SU-DHL-6 (cell line): Measurements from ENCODE around the gene TMEM174.

Source experiments
- H2AFZ ChIP-seq: fragments of 200-600 bp; sonication (generic); 2 replicates; pipeline ENCODE4 v1.6.1; 2014; ENCODE audit warnings: low read depth, mild to moderate bottlenecking, moderate library complexity, mixed read lengths, antibody characterized with exemption, low read length; ENCODE audit not compliant: severe bottlenecking
- H3F3A ChIP-seq: fragments of 200-600 bp; shearing (Covaris generic); 2 replicates; pipeline ENCODE4 v1.6.0; 2016; ENCODE audit warnings: antibody characterized with exemption, mild to moderate bottlenecking; ENCODE audit not compliant: insufficient read depth
- H3K27ac ChIP-seq: fragments of 200-600 bp; sonication (generic); 2 replicates; pipeline ENCODE4 v1.5.1; 2016; ENCODE audit warnings: low read depth, mild to moderate bottlenecking, low read length, moderate library complexity, mixed read lengths
- H3K27me3 ChIP-seq: fragments of 200-600 bp; sonication (generic), shearing (Covaris generic); 2 replicates; pipeline ENCODE4 v1.6.0; 2014; ENCODE audit warnings: mild to moderate bottlenecking, low read length
- H3K36me3 ChIP-seq: fragments of 200-600 bp; sonication (generic); 2 replicates; pipeline ENCODE4 v1.6.1; 2014; ENCODE audit warnings: mild to moderate bottlenecking, low read length, mixed read lengths
- H3K4me2 ChIP-seq: fragments of 300-600, 200-600 bp; shearing (Covaris generic), sonication (generic); 2 replicates; pipeline ENCODE4 v1.6.0; 2014; ENCODE audit warnings: low read length, low read depth, mild to moderate bottlenecking; ENCODE audit not compliant: poor library complexity, severe bottlenecking
- H3K4me3 ChIP-seq: fragments of 200-600 bp; sonication (generic); 2 replicates; pipeline ENCODE4 v1.5.1; 2014; ENCODE audit warnings: antibody characterized with exemption, low read length, mild to moderate bottlenecking, mixed read lengths; ENCODE audit not compliant: insufficient read depth, poor library complexity, severe bottlenecking
- H3K79me2 ChIP-seq: fragments of 200-600 bp; sonication (generic); 2 replicates; pipeline ENCODE4 v1.6.1; 2014; ENCODE audit warnings: mild to moderate bottlenecking, low read length, moderate library complexity; ENCODE audit not compliant: insufficient read depth
- H3K9ac ChIP-seq: fragments of 200-600 bp; sonication (generic); 2 replicates; pipeline ENCODE4 v1.7.0; 2014; ENCODE audit warnings: mild to moderate bottlenecking, low read length
- H3K9me2 ChIP-seq: fragments of 200-600 bp; sonication (generic); replicated peaks from 2 replicates; pipeline ENCODE4 v1.6.1; 2014; ENCODE audit warnings: low read length; ENCODE audit not compliant: insufficient read depth
- H3K9me3 ChIP-seq: fragments of 200-600 bp; sonication (generic); 2 replicates; pipeline ENCODE4 v1.6.1; 2014; ENCODE audit warnings: low read length, mixed read lengths; ENCODE audit not compliant: insufficient read depth
- H4K20me1 ChIP-seq: fragments of 200-600 bp; sonication (generic); 2 replicates; pipeline ENCODE4 v1.6.1; 2014; ENCODE audit warnings: low read depth, mild to moderate bottlenecking, antibody characterized with exemption, low read length, moderate library complexity, mixed read lengths
- CTCF ChIP-seq: fragments of 200-600 bp; sonication (generic); IDR thresholded peaks from one replicate; pipeline ENCODE4 v1.5.1; 2017; ENCODE audit warnings: antibody characterized with exemption, mild to moderate bottlenecking, low read length, moderate library complexity; ENCODE audit not compliant: insufficient read depth, poor library complexity, severe bottlenecking
- EZH2phosphoT487 ChIP-seq: fragments of 200-600 bp; sonication (generic), shearing (Covaris generic); conservative IDR thresholded peaks from 2 replicates; pipeline ENCODE4 v1.6.1; 2018; ENCODE audit warnings: mild to moderate bottlenecking, antibody characterized with exemption, low read length, moderate library complexity, mixed read lengths

The TMEM174 gene

GRCh38 chr5:73183481-73183891 is 10.5 kb downstream of the TMEM174 start:
- Histone ChIP-seq H3K9me3 (0 out of 2 replicates have a peak, but pooled peaks cover 3% of the 10 kb centered on the region), H3K9me2 (no peaks in the 10 kb centered on the region), H3K36me3 (no peaks in the 10 kb centered on the region), H3K27me3 (no peaks in the 10 kb centered on the region; the same call in 1 of the 2 replicates), H4K20me1 (no peaks in the 10 kb centered on the region), H3K4me2 (no peak overlapping the region), H3F3A (no peaks in the 10 kb centered on the region), H3K4me3 (no peak overlapping the region), H3K79me2 (no peaks in the 10 kb centered on the region), H2AFZ (no peak overlapping the region), H3K9ac (no peak overlapping the region), H3K27ac (no peak overlapping the region)
- TF ChIP-seq EZH2phosphoT487, result no peak
- no peak for TF ChIP-seq CTCF

GRCh38 chr5:73186976-73187375 is 14.0 kb downstream of the TMEM174 start:
- Histone ChIP-seq H2AFZ (no peak overlapping the region), H3K4me2 (no peak overlapping the region), H3K79me2 (no peaks in the 10 kb centered on the region), H4K20me1 (no peaks in the 10 kb centered on the region), H3K9me2 (no peaks in the 10 kb centered on the region), H3K9me3 (0 out of 2 replicates have a peak, but pooled peaks cover 3% of the 10 kb centered on the region), H3K4me3 (no peak overlapping the region), H3F3A (no peaks in the 10 kb centered on the region), H3K27ac (no peak overlapping the region), H3K36me3 (no peaks in the 10 kb centered on the region), H3K9ac (no peak overlapping the region), H3K27me3 (no peaks in the 10 kb centered on the region)
- TF ChIP-seq CTCF, result no peak
- no peak for TF ChIP-seq EZH2phosphoT487

GRCh38 chr5:73188764-73189531 is 16.0 kb downstream of the TMEM174 start:
- no peaks in the 10 kb centered on the region for H3K79me2 ChIP-seq
- no peak overlapping the region for H2AFZ ChIP-seq
- 0 out of 2 replicates have a peak, but pooled peaks cover 3% of the 10 kb centered on the region for H3K9me3 ChIP-seq
- no peak overlapping the region for H3K4me2 ChIP-seq
- no peaks in the 10 kb centered on the region for H3K36me3 ChIP-seq
- no peak overlapping the region for H3K27ac ChIP-seq
- H3K9ac ChIP-seq, result no peak overlapping the region
- no peaks in the 10 kb centered on the region for H3F3A ChIP-seq
- H3K9me2 ChIP-seq, result no peaks in the 10 kb centered on the region
- no peaks in the 10 kb centered on the region for H3K27me3 ChIP-seq
- no peaks in the 10 kb centered on the region for H4K20me1 ChIP-seq
- H3K4me3 ChIP-seq, result no peak overlapping the region
- no peak for TF ChIP-seq CTCF
- no peak for TF ChIP-seq EZH2phosphoT487
